ENCODE results near the gene NSF. TPM values are rescaled to one million over a fixed set of nuclear protein-coding genes. Genes with fewer than 3 reads are reported as not detected.
"Not testable (repeated sequence)": the region's sequence is repeated elsewhere in the genome, so short reads cannot be mapped to it uniquely, and the experiment has no call there.

The NSF gene
- total RNA-seq, 1 donor from 2014 or later = 44.2 TPM

GRCh38 chr17:46603125-46603524 is 12.7 kb downstream of the NSF start:
- H3K4me3 Mint-ChIP-seq; H3K4me1 Mint-ChIP-seq (ENCODE audit: unreplicated experiment); DNase-seq (ENCODE audit: extremely low spot score, unreplicated experiment); H3K27ac Mint-ChIP-seq; H3K27me3 Mint-ChIP-seq; H3K36me3 Mint-ChIP-seq; H3K9me3 Mint-ChIP-seq: not testable (repeated sequence)

GRCh38 chr17:46611304-46611703 is 20.8 kb downstream of the NSF start:
- H3K9me3 Mint-ChIP-seq; H3K27me3 Mint-ChIP-seq; H3K27ac Mint-ChIP-seq; H3K4me3 Mint-ChIP-seq; H3K36me3 Mint-ChIP-seq; H3K4me1 Mint-ChIP-seq (ENCODE audit: unreplicated experiment); DNase-seq (ENCODE audit: extremely low spot score, unreplicated experiment): not testable (repeated sequence)

GRCh38 chr17:46613876-46614275 is 23.4 kb downstream of the NSF start:
- H3K4me1 Mint-ChIP-seq (ENCODE audit: unreplicated experiment); H3K36me3 Mint-ChIP-seq; H3K9me3 Mint-ChIP-seq; H3K4me3 Mint-ChIP-seq; DNase-seq (ENCODE audit: extremely low spot score, unreplicated experiment); H3K27me3 Mint-ChIP-seq; H3K27ac Mint-ChIP-seq: not testable (repeated sequence)

GRCh38 chr17:46617121-46617520 is 26.7 kb downstream of the NSF start:
- H3K4me3 Mint-ChIP-seq; H3K36me3 Mint-ChIP-seq; DNase-seq (ENCODE audit: extremely low spot score, unreplicated experiment); H3K4me1 Mint-ChIP-seq (ENCODE audit: unreplicated experiment); H3K27ac Mint-ChIP-seq; H3K9me3 Mint-ChIP-seq; H3K27me3 Mint-ChIP-seq: not testable (repeated sequence)

- H3K36me3 Mint-ChIP-seq; H3K4me1 Mint-ChIP-seq (ENCODE audit: unreplicated experiment); H3K9me3 Mint-ChIP-seq; H3K27ac Mint-ChIP-seq; DNase-seq (ENCODE audit: extremely low spot score, unreplicated experiment); H3K27me3 Mint-ChIP-seq; H3K4me3 Mint-ChIP-seq: not testable (repeated sequence)
Observed at GRCh38 chr17:46618975-46619374, 28.5 kb downstream of the NSF start.

- not testable (repeated sequence) for H3K9me3 Mint-ChIP-seq; H3K27ac Mint-ChIP-seq; H3K36me3 Mint-ChIP-seq; DNase-seq (ENCODE audit: extremely low spot score, unreplicated experiment); H3K4me1 Mint-ChIP-seq (ENCODE audit: unreplicated experiment); H3K4me3 Mint-ChIP-seq; H3K27me3 Mint-ChIP-seq
Observed at GRCh38 chr17:46623790-46624189, 33.3 kb downstream of the NSF start.

GRCh38 chr17:46624726-46625125 is 34.3 kb downstream of the NSF start:
- not testable (repeated sequence) for H3K9me3 Mint-ChIP-seq; H3K4me3 Mint-ChIP-seq; DNase-seq (ENCODE audit: extremely low spot score, unreplicated experiment); H3K27ac Mint-ChIP-seq; H3K4me1 Mint-ChIP-seq (ENCODE audit: unreplicated experiment); H3K36me3 Mint-ChIP-seq; H3K27me3 Mint-ChIP-seq

GRCh38 chr17:46627452-46627851 is 37.0 kb downstream of the NSF start:
- H3K9me3 Mint-ChIP-seq; H3K4me1 Mint-ChIP-seq (ENCODE audit: unreplicated experiment); H3K27me3 Mint-ChIP-seq; DNase-seq (ENCODE audit: extremely low spot score, unreplicated experiment); H3K36me3 Mint-ChIP-seq; H3K27ac Mint-ChIP-seq; H3K4me3 Mint-ChIP-seq: not testable (repeated sequence)

GRCh38 chr17:46628753-46629436 is 38.4 kb downstream of the NSF start:
- H3K36me3 Mint-ChIP-seq; DNase-seq (ENCODE audit: extremely low spot score, unreplicated experiment); H3K27ac Mint-ChIP-seq; H3K27me3 Mint-ChIP-seq; H3K4me1 Mint-ChIP-seq (ENCODE audit: unreplicated experiment); H3K9me3 Mint-ChIP-seq; H3K4me3 Mint-ChIP-seq: not testable (repeated sequence)

- not testable (repeated sequence) for H3K27me3 Mint-ChIP-seq
Observed at GRCh38 chr17:46632146-46632545, 41.7 kb downstream of the NSF start.

GRCh38 chr17:46634844-46635243 is 44.4 kb downstream of the NSF start:
- H3K27me3 Mint-ChIP-seq; H3K4me3 Mint-ChIP-seq; DNase-seq (ENCODE audit: extremely low spot score, unreplicated experiment); H3K36me3 Mint-ChIP-seq; H3K4me1 Mint-ChIP-seq (ENCODE audit: unreplicated experiment); H3K9me3 Mint-ChIP-seq; H3K27ac Mint-ChIP-seq: not testable (repeated sequence)

More at GRCh38 chr17:46632146-46632545, 41.7 kb downstream of the NSF start:
- not testable (repeated sequence) for H3K9me3 Mint-ChIP-seq; H3K36me3 Mint-ChIP-seq; DNase-seq (ENCODE audit: extremely low spot score, unreplicated experiment); H3K4me3 Mint-ChIP-seq; H3K4me1 Mint-ChIP-seq (ENCODE audit: unreplicated experiment); H3K27ac Mint-ChIP-seq

All from type B pancreatic cell (in vitro differentiated cells).